Tibial nerve (tissue), 3 donors: ENCODE measurements around the gene ZBTB21.

ENCODE experiments used
- POLR2A ChIP-seq, 2 donors: fragments of 450-650 bp; IDR thresholded peaks; one replicate each; pipeline ENCODE4 v1.6.1; 2017; ENCODE audit warnings: antibody characterized with exemption in 2 of 2, mild to moderate bottlenecking in 2 of 2, moderate library complexity in 2 of 2
- TF ChIP-seq, protein P1 (sequence below), 5 experiments: fragments of 200-600 bp in 3 of 5; fragments of 450-650 bp in 2 of 5; sonication (generic) in 3 of 5; IDR thresholded peaks; one replicate each; pipeline ENCODE4 v1.5.1; 2016 to 2019; ENCODE audit warnings: antibody characterized with exemption in 5 of 5, mild to moderate bottlenecking in 3 of 5, moderate library complexity in 2 of 5

- TF ChIP-seq POLR2A (IDR thresholded peaks at IDR 0.05), result no peak
- TF ChIP-seq, protein P1, sequence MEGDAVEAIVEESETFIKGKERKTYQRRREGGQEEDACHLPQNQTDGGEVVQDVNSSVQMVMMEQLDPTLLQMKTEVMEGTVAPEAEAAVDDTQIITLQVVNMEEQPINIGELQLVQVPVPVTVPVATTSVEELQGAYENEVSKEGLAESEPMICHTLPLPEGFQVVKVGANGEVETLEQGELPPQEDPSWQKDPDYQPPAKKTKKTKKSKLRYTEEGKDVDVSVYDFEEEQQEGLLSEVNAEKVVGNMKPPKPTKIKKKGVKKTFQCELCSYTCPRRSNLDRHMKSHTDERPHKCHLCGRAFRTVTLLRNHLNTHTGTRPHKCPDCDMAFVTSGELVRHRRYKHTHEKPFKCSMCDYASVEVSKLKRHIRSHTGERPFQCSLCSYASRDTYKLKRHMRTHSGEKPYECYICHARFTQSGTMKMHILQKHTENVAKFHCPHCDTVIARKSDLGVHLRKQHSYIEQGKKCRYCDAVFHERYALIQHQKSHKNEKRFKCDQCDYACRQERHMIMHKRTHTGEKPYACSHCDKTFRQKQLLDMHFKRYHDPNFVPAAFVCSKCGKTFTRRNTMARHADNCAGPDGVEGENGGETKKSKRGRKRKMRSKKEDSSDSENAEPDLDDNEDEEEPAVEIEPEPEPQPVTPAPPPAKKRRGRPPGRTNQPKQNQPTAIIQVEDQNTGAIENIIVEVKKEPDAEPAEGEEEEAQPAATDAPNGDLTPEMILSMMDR (IDR thresholded peaks at IDR 0.05), result no peak
Measured at GRCh38 chr21:42040411-42041180, 30.4 kb upstream of the ZBTB21 start.
